T1000 (cell line): Measurements from ENCODE around the gene FBXL7.

Experiments used
- DNase-seq: peaks from one replicate; lab custom pipeline; 2025; ENCODE audit warnings: mixed read lengths; lab: John Stamatoyannopoulos, UW

FBXL7 gene

DNA sequence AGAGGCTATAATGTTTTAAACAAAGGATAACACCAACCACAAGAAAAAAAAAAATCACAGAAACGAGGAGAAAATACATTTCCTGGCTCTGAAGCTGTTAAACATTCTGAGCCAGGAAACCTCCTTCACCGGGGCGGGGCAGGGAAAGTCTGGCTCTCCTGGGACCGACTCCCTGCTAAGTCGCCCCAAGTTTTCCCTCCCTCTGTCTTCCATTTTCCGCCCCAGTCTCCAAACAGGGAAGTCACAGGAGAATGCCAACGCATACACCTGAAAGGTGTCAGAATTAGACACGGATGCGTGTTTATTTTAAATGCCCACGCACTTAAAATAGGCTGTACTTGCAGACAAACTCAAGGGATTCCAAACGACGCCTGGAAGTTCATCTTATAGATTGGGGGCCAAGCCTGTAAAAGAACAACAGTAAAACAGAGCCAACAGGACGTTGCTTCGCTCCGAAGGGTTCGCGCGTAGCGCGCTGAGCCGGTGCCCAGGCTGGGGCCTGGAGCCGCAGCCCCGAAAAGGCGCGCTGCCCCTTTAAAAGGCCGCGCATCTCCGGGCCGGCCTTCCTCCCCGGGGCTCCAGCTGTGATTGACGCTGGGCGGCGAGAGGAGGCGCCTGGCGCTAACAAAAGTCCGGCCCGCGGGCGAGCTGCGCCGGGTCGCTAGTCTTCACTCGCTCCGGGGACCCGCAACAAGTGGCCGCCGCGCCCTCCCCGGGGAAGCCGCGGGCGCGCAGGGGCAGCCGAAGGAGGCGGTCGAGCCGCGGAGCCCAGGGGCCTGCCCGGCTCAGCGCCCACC lies at the start of gene FBXL7:
TSS of gene FBXL7 (plus strand) at position 653 of the 797 bp plus-strand sequence.
- DNase-seq, result peak; percentile 42

DNA sequence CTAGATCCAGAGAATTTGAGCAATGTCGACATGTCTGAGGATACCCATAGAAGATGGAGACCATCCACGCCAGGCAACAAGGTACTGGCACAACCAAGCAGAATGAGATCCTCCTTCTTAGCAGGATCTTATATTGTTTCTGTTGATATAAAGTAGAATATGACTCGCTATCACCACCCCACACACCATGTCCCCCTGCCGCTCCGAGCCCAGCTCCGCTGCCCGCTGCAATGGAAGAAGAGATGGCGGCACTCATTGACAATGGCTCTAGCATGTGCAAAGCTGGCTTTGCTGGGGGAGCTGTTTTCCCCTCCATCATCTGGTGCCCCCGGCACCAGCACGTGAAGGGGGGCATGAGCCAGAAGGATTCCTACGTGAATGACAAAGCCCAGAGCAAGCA lies 49.5 kb upstream of the FBXL7 start:
- no peak for DNase-seq

GRCh38 chr5:15450949-15451348 lies 49.0 kb upstream of the FBXL7 start:
- DNase-seq, result no peak

DNA sequence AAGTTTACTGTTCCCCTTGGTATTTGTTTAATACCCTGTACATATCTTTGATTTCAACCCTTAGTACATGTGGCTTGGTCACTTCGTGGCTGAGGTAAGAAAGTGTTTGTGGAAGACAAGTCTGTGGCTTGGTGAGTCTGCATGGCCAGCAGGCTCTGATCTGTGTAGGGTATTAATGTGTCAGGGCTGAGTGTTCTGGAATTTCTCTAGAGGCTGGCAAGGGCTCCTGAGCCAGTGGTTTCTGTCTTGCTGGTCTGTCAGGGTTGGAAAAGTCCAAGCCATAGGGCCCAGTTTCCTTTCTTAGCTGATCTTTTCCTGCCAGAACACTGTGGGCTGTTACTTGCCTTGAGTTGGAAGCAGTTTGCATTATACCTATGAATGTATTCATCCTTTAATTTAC lies 48.0 kb upstream of the FBXL7 start:
- no peak for DNase-seq

- no peak for DNase-seq
These were observed 47.2 kb upstream of the FBXL7 start for GRCh38 chr5:15452781-15453180.

- DNase-seq, result no peak
These were observed 40.8 kb upstream of the FBXL7 start for GRCh38 chr5:15459200-15459599.

DNA sequence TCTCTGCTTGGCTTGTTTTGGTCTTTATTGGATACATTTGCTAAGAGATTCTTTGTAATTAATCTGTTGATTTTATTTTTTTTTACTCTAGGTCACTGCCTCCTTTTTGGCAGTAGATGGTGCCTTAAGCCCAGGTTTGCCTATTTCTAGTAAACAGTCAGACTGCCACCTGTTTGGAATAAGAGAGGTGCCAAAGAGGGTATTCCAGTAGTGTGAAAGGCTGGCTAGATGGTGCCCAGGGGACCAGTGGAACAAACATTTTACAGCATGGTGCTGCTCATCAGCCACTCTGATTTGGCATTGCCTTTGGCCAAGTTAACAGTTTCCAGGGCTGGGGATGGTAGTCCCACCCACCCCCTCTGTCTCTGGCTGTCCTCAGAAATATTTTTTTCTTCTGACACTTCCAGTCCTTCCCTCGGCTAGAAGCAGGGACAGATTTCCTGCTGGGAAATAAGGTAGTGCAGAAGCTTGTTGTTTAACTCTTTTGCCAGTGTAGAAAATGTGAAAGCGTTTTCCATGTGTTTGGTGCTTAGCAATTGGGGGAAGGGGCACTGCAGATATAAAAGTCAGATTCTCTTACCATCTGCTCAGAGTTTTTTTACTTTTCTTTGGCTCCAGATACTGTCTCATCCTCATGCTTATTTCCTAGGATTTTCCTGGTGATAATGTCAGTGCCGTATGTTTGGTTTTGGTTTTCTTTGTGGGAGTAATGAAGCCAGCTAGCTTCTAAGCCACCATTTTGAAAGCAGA lies 36.6 kb upstream of the FBXL7 start:
- no peak for DNase-seq

GRCh38 chr5:15472116-15472515 lies 27.9 kb upstream of the FBXL7 start:
- no peak for DNase-seq

DNA sequence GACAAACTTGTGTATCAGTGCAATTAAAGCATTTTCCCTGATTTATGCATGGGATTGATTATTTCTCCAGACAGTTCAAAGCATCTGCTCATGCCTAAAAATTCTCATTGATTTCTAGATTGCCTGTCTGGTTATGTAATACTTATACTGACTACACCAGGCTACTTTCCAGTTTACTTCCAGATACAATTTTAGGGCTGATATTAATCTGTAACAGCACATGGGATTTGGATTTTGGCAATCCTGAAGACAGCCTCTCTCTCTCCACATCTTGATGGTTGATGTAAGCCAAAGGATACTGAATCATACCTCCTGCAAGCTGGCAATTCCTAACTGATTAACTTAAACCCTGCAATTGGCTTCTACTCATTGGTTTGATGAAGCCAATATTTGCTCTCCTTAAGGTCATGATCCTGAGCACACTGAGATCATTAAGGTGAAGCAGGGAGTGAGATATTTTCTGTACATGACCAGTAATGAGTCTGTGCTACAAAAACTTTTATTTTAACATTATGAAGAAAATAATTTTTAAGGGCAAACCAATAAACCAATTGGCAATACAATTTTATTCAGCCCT lies 25.7 kb upstream of the FBXL7 start:
- no peak for DNase-seq

DNA sequence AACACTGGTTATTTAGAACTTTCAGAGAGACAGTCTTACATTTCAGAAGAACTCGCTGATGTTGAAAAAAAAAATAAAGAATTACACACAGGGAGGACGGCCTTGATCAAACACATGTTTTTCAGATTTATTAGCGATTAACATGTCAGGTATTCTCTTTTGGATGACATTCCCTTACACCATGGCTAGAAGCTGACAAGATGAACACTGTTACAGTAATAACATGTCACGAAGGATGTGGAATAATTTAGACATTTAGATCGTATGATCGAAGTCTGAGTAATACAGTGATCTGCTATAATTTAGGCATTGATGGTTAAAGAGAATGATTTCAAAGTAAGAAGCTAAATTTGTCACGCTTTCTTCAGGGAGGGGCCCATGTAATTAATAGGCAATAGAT lies 24.6 kb upstream of the FBXL7 start:
- DNase-seq, result no peak

GRCh38 chr5:15476977-15477376 lies 23.0 kb upstream of the FBXL7 start:
- DNase-seq, result no peak

DNA sequence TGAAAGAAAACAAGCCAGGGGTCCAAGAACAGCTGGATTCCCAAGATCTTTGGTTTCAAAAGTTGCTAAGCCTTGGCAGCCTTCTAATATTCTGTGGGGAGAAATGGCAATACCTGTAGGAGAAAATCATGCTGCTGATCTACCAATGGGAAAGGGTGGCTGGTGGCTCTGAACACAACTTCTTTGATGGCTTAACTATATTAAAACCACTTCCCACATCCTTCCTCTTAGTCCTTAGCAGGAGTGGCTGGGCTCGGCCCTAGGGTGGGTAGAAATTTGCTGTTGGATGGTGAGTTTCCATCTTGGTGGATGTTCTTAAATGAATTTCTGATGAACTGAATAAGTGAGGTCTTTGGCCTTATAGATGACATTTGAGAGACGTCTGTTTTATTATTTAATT lies 19.5 kb upstream of the FBXL7 start:
- DNase-seq, result no peak

DNA sequence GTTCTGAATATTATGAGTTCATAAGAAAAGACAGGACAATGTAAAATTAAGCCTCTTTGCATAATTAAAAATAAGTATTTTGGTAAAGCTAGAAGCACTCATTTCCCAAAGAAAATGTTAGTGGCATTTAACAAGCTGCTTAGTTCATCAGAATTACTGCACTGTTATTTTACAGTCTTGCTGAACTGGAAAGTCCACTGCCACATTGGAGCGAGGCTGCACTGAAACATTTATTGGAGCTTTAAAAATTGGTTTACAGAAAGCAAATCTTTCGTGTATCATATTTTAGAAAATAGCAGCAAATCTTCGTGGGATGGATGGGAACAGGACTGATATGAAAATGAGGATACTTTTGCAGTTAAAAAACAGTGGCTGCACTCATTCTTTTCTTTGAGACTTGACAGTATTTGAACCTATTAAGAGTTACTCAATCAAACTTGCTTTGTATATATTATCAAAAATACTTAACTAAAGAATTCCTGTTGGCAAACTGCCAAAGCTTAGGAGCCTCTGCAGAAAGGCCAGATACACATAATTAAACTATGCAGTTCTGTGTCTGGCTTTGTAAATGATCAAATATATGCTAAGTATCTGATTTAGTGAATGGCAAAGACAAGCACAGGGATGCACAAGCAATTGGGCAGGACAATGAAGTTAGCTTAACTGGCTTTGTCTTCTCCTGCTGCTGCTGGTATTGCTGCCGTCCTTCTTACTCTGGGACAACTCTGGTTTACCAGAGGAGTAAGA lies 16.5 kb upstream of the FBXL7 start:
- no peak for DNase-seq

DNA sequence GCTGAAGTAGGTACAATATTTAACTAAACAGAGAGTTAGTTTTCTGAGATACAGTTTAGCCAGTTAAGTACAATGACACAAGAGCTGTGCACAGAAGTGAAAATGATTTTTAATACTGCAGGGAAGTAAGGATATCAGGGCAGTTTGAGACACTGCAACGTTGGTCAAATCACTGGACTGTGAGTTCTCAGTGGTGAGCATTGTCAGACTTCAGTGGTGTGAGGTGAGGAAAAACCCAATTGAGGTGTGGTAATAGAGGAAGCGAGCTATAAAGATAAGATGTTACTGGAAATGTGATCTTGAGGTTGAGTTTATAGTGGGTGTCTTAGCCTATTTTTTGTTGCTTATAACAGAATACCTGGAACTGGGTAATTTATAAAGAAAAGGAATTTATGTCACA lies 12.8 kb upstream of the FBXL7 start:
- no peak for DNase-seq

GRCh38 chr5:15489571-15490235 lies 10.3 kb upstream of the FBXL7 start:
- DNase-seq, result no peak

DNA sequence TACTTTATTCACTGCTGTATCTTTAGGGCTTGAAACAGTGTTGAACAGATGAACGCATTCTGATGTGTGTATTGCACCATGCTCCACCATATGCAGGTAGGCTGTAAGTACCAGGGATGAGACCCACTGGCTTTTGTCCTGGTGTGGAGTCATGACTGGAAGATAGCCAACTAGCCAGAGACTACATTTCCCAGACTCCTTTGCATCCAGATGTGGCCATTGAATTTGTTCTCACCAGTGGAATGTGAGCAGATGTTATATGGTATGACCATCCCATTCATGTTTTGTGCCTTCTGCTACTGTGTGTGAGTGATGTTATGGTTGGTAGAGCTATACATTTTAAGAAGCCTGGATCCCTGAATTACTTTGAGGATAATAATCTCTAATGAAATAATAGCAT lies 7.4 kb upstream of the FBXL7 start:
- DNase-seq, result no peak

DNA sequence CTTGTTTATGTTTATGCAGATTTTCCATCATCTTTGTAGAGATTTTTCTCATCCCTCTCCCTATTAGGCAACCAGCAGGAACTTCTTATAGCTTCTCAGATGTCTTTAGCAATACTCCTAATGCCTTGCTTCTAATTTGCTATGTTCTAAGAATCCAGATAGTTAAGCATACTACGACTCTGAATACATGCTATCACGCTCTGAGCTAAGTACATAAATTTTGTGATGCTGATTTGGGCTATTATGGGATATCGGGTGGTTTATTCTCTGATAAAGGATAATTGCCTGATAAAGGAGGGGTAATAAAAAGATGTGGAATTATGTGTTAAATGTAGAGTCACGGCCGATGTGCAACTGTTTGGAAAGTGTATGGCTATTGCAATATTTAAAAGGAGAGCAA lies 6.5 kb upstream of the FBXL7 start:
- no peak for DNase-seq

DNA sequence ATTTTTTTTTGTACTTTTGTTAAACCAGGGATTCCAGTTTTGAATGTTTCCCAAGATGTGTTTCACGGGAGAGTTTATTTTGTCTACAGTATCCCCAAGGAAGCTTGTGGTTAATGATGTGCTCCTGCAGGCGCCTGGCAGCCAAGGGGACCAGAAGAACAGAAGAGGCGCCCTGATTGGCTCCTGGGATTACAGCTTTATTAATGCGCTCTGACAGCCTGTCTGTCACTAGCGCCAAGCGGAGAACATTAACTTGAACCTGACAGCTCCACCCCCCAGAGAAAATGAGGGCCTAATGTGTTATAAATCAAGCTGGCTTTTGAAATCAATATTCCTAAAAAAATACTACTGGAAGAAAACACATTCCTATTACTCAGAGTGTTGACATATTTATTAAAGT lies 5.0 kb upstream of the FBXL7 start:
- no peak for DNase-seq

DNA sequence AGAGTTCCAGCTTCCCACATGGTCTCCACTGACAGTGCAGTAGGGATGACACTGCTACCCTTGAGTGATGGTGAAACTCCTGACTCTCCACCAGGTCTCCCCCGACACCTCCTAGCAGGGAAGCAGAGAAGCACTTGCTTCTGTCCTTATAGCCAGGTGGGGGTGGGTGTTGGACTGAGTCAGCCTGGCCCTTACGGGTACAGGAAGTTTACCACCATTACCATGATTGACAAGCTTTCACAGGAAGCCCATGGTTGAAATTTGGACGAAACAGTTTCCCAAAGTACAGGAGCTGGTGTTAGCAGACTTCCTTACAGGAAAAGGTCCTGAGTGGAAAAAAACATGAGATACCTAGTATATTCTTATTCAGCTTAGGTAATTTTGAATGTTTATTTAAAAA lies 3.1 kb upstream of the FBXL7 start:
- DNase-seq, result no peak

GRCh38 chr5:15500325-15501001 lies 483 bp downstream of the FBXL7 start:
- DNase-seq, result peak; percentile 15

DNA sequence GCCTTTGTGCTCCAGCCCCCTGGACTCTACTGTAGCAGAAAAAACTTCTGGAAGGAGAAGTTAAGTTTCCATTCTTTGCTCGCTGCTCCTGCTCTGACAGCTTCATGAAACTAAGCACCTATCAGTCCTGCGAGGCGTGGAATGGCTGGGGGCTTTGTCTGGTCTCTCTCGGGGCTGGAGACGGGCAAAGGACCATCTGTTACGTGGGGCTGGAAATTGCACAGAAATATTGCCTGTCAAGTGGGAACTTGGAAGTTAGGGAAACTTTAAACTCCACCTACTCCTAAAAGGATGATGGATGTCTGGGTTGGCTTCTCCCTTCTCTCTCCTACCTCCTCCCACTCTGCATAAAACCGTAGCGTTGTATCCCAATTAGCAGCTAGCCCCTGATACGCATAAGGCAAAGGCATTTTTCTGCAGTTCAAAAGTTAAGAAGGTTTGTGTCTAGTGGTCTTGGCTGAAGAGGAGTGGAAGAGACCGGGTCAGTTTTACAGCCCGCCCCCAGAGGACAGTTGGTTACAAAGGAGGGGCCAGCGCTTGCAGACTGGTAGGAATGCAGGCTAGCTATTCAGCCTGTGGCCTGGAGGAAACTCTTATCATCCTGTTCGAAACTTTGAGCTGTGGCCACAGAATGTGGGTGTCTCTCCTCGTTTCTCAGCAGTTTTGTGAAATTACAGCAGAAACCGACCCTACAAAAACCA lies 1.3 kb downstream of the FBXL7 start:
- peak; percentile 9 for DNase-seq
